Measurements from ENCODE around the gene RPL39. TPM values are rescaled to one million over a fixed set of nuclear protein-coding genes. Genes with fewer than 3 reads are reported as not detected.
"Not testable (repeated sequence)": the region's sequence is repeated elsewhere in the genome, so short reads cannot be mapped to it uniquely, and the experiment has no call there.

RPL39 gene
- total RNA-seq, 1 experiment from 2014 or later = 1,778 TPM

DNA sequence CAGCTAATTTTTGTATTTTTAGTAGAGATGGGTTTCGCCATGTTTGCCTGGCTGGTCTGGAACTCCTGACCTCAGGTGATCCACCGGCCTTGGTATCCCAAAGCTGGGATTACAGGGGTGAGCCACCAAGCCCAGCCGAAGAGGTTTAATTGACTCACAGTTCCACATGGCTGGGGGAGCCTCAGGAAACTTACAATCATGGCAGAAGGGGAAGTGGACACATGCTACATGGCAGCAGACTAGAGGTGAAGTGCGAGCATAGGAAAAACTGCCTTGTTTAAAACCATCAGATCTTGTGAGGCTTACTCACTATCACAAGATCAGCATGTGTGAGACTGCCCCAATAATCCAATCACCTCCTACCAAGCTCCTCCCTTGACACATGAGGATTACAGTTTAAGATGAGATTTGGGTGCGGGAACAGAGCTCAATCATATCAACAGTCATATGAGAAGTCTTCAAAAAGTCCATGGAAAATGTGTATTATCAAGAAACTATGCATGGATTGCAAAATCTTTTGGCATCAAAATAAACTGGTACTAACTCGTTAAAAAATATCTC, 25.8 kb upstream of the RPL39 start:
- TF ChIP-seq CTCF (IDR thresholded peaks at IDR 0.05; ENCODE audit: unreplicated experiment) = no peak
- no peaks in the 10 kb centered on the region for H3K27me3 Mint-ChIP-seq (ENCODE audit: unreplicated experiment)
- H3K9me3 Mint-ChIP-seq (ENCODE audit: low read depth, unreplicated experiment) = no peaks in the 10 kb centered on the region
- CTCF ChIA-PET = no interaction called here
- H3K4me3 Mint-ChIP-seq (ENCODE audit: low read depth, unreplicated experiment) = no peak overlapping the region
- H3K36me3 Mint-ChIP-seq (ENCODE audit: insufficient read depth, unreplicated experiment) = no peaks in the 10 kb centered on the region
- no peak for DNase-seq
- no TSS peak for BruUV-seq (replicated peaks)
- H3K27ac Mint-ChIP-seq (ENCODE audit: unreplicated experiment) = no peak overlapping the region
- no peaks in the 10 kb centered on the region for H3K4me1 Mint-ChIP-seq (ENCODE audit: low read depth, unreplicated experiment)
- intact Hi-C loops (cut with micrococcal nuclease; ENCODE audit: unreplicated experiment) = no loop called here

DNA sequence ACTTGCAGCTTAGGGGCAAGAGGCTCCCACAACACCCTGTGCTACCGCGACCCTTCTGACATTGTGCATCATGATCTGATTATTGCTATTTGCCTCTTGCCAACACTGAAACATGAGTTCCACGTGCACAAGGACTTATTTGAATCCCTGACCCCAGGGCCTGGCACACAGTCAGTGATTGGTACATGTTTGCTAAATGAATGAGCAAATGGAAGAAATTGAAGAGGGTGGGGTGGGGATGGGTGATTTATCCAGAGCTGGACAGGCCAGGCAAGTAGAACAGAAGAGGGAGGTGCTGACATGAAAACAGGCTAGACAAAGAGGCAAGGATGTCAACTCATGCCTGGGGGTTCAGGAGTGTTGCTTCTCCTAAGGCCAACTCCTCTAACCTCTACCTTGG, 24.9 kb upstream of the RPL39 start:
- intact Hi-C loops (cut with micrococcal nuclease; ENCODE audit: unreplicated experiment) = no loop called here
- no peaks in the 10 kb centered on the region for H3K9me3 Mint-ChIP-seq (ENCODE audit: low read depth, unreplicated experiment)
- BruUV-seq (replicated peaks) = no TSS peak
- no peaks in the 10 kb centered on the region for H3K4me1 Mint-ChIP-seq (ENCODE audit: low read depth, unreplicated experiment)
- H3K36me3 Mint-ChIP-seq (ENCODE audit: insufficient read depth, unreplicated experiment) = no peaks in the 10 kb centered on the region
- DNase-seq = no peak
- no peak for TF ChIP-seq CTCF (IDR thresholded peaks at IDR 0.05; ENCODE audit: unreplicated experiment)
- H3K4me3 Mint-ChIP-seq (ENCODE audit: low read depth, unreplicated experiment) = no peak overlapping the region
- CTCF ChIA-PET = no interaction called here
- H3K27ac Mint-ChIP-seq (ENCODE audit: unreplicated experiment) = no peak overlapping the region
- H3K27me3 Mint-ChIP-seq (ENCODE audit: unreplicated experiment) = no peaks in the 10 kb centered on the region

GRCh38 chrX:119809185-119809666, 17.8 kb upstream of the RPL39 start:
- intact Hi-C loops (cut with micrococcal nuclease; ENCODE audit: unreplicated experiment) = no loop called here
- Mint-ChIP-seq H3K36me3 (ENCODE audit: insufficient read depth, unreplicated experiment) (no peaks in the 10 kb centered on the region), H3K4me1 (ENCODE audit: low read depth, unreplicated experiment) (no peaks in the 10 kb centered on the region), H3K4me3 (ENCODE audit: low read depth, unreplicated experiment) (no peak overlapping the region), H3K27me3 (ENCODE audit: unreplicated experiment) (no peaks in the 10 kb centered on the region), H3K9me3 (ENCODE audit: low read depth, unreplicated experiment) (no peaks in the 10 kb centered on the region), H3K27ac (ENCODE audit: unreplicated experiment) (no peak overlapping the region)
- CTCF ChIA-PET = interaction anchor here (0.6 kb wide), 1 partner anchor 297 kb away, joined by 3 read pairs; no protein-coding TSS in a partner anchor
- BruUV-seq (replicated peaks) = no TSS peak
- no peak for DNase-seq
- TF ChIP-seq CTCF (IDR thresholded peaks at IDR 0.05; ENCODE audit: unreplicated experiment) = no peak

GRCh38 chrX:119808461-119808860, 17.0 kb upstream of the RPL39 start:
- H3K36me3 Mint-ChIP-seq (ENCODE audit: insufficient read depth, unreplicated experiment); H3K4me1 Mint-ChIP-seq (ENCODE audit: low read depth, unreplicated experiment); BruUV-seq (replicated peaks); DNase-seq; H3K4me3 Mint-ChIP-seq (ENCODE audit: low read depth, unreplicated experiment); CTCF ChIA-PET; intact Hi-C loops (cut with micrococcal nuclease; ENCODE audit: unreplicated experiment); H3K9me3 Mint-ChIP-seq (ENCODE audit: low read depth, unreplicated experiment); H3K27me3 Mint-ChIP-seq (ENCODE audit: unreplicated experiment); H3K27ac Mint-ChIP-seq (ENCODE audit: unreplicated experiment): not testable (repeated sequence)

GRCh38 chrX:119802546-119802945, 11.1 kb upstream of the RPL39 start:
- no peaks in the 10 kb centered on the region for H3K36me3 Mint-ChIP-seq (ENCODE audit: insufficient read depth, unreplicated experiment)
- BruUV-seq (replicated peaks) = no TSS peak
- H3K27me3 Mint-ChIP-seq (ENCODE audit: unreplicated experiment) = peaks cover 13% of the 10 kb centered on the region
- no peak overlapping the region for H3K4me3 Mint-ChIP-seq (ENCODE audit: low read depth, unreplicated experiment)
- CTCF ChIA-PET = interaction anchor here (0.7 kb wide), 1 partner anchor 140 kb away, joined by 4 read pairs; no protein-coding TSS in a partner anchor
- peaks cover 4% of the 10 kb centered on the region for H3K9me3 Mint-ChIP-seq (ENCODE audit: low read depth, unreplicated experiment)
- H3K4me1 Mint-ChIP-seq (ENCODE audit: low read depth, unreplicated experiment) = peaks cover 6% of the 10 kb centered on the region
- DNase-seq = no peak
- no peak overlapping the region for H3K27ac Mint-ChIP-seq (ENCODE audit: unreplicated experiment)
- no peak for TF ChIP-seq CTCF (IDR thresholded peaks at IDR 0.05; ENCODE audit: unreplicated experiment)
- intact Hi-C loops (cut with micrococcal nuclease; ENCODE audit: unreplicated experiment) = no loop called here

All from Calu3 (cell line).